Endothelial cell (in vitro differentiated cells): ENCODE measurements around the gene NDUFS2. TPM values are rescaled to one million over a fixed set of nuclear protein-coding genes. Genes with fewer than 3 reads are reported as not detected.

Source experiments
- DNase-seq: peaks from one replicate; pipeline ENCODE4 v3.0.0; 2021; ENCODE audit warnings: low spot score
- H3K27ac Mint-ChIP-seq: one replicate; pipeline ENCODE4 v1.8.0; 2021; ENCODE audit warnings: mixed read lengths, inconsistent platforms; ENCODE audit not compliant: unreplicated experiment
- H3K27me3 Mint-ChIP-seq: one replicate; pipeline ENCODE4 v1.8.0; 2021; ENCODE audit warnings: mild to moderate bottlenecking, moderate library complexity, mixed read lengths, inconsistent platforms; ENCODE audit not compliant: unreplicated experiment
- H3K36me3 Mint-ChIP-seq: one replicate; pipeline ENCODE4 v1.8.0; 2021; ENCODE audit warnings: mild to moderate bottlenecking, low read depth, mixed read lengths, inconsistent platforms; ENCODE audit not compliant: unreplicated experiment
- H3K4me1 Mint-ChIP-seq: one replicate; pipeline ENCODE4 v1.8.0; 2021; ENCODE audit warnings: mild to moderate bottlenecking, mixed read lengths, inconsistent platforms; ENCODE audit not compliant: unreplicated experiment
- H3K4me3 Mint-ChIP-seq: one replicate; pipeline ENCODE4 v1.8.0; 2021; ENCODE audit warnings: mild to moderate bottlenecking, mixed read lengths, inconsistent platforms; ENCODE audit not compliant: unreplicated experiment
- H3K9me3 Mint-ChIP-seq: one replicate; pipeline ENCODE4 v1.8.0; 2021; ENCODE audit warnings: mixed read lengths, inconsistent platforms; ENCODE audit not compliant: unreplicated experiment
- total RNA-seq: library from RNA; stranded (reverse); fragmentation: NEBNext Ultra II Directional; extraction: Animal tissue kit (Norgen Biotek cat#: 25700); gene quantifications from one replicate; pipeline ENCODE4 v1.2.1, GENCODE V29; 2021; ENCODE audit not compliant: unreplicated experiment
- TF ChIP-seq, protein P1 (sequence below): fragments of 200-600 bp; sonication (generic); IDR thresholded peaks from one replicate; pipeline ENCODE4 v1.5.0; 2021; ENCODE audit warnings: antibody characterized with exemption; ENCODE audit not compliant: unreplicated experiment

The NDUFS2 gene
- total RNA-seq, 1 donor from 2014 or later, result 93.1 TPM

DNA sequence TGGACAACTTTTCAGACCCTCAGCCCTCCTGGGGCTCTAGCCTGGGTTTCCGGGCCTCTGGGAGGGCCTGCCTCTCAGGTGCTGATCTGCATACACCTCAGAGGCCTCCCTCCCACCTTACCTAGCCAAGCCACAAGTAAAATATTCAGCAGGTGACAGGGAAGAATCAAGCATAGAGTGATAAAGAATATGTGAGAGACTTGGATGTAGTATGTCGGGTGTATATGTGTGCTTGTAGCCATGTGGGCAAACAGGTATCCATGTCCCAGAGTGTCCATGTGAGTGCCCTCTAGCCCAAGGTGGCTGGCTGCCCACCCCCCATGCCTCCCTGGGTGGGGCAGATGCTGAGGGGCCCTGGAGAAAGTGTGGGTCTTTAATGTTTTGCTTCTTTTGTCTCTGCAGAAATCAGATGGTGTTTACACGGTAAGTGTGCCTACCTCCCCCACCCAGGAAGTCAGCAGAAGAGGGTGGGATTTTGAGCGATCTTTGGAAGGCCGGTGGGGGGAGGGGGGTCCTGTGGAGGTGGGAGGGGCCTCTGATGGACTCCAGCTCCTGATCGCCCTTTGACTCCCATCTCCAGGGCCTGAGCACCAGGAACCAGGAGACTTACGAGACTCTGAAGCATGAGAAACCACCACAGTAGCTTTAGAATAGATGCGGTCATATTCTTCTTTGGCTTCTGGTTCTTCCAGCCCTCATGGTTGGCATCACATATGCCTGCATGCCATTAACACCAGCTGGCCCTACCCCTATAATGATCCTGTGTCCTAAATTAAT is 16.3 kb downstream of the NDUFS2 start:
- H3K27ac Mint-ChIP-seq, result no peak overlapping the region
- no peak for DNase-seq
- no peak overlapping the region for H3K4me3 Mint-ChIP-seq
- peaks cover 27% of the 10 kb centered on the region for H3K4me1 Mint-ChIP-seq
- TF ChIP-seq, protein P1, sequence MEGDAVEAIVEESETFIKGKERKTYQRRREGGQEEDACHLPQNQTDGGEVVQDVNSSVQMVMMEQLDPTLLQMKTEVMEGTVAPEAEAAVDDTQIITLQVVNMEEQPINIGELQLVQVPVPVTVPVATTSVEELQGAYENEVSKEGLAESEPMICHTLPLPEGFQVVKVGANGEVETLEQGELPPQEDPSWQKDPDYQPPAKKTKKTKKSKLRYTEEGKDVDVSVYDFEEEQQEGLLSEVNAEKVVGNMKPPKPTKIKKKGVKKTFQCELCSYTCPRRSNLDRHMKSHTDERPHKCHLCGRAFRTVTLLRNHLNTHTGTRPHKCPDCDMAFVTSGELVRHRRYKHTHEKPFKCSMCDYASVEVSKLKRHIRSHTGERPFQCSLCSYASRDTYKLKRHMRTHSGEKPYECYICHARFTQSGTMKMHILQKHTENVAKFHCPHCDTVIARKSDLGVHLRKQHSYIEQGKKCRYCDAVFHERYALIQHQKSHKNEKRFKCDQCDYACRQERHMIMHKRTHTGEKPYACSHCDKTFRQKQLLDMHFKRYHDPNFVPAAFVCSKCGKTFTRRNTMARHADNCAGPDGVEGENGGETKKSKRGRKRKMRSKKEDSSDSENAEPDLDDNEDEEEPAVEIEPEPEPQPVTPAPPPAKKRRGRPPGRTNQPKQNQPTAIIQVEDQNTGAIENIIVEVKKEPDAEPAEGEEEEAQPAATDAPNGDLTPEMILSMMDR, result no peak
- peaks cover 1% of the 10 kb centered on the region for H3K27me3 Mint-ChIP-seq
- peaks cover 18% of the 10 kb centered on the region for H3K36me3 Mint-ChIP-seq
- no peaks in the 10 kb centered on the region for H3K9me3 Mint-ChIP-seq

DNA sequence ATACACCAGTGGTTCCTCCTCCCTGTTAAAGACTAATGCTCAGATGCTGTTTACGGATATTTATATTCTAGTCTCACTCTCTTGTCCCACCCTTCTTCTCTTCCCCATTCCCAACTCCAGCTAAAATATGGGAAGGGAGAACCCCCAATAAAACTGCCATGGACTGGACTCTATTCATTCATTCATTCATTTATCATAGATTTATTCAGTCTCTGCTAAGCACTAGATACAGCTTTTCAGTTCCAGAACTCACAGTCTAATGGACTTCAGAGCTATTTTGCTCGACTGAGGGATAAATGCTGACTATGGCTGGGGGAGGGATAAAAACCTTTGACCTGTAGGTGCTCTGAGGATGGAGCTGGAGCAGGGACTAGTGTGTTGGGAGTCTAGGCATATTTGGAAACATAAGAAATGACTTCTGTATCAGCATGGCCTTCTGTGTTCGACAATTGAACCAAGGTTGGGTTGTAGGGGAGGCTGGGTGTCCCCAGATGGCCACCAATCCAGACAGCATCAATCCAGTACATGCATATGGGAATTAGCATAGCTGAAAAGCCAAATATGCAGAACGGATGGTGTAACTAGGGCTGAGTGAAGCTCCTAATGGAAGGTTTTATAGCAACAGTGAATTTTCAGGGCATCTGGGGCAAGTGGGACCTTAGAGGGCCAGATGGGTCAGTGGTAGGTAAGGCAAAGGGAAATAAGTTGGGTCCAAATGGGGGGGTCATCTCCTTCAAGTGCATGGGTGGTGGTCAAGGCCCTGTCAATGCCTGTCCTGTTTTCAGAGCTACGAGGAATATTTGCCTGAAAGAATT is 17.1 kb downstream of the NDUFS2 start:
- TF ChIP-seq, protein P1, result no peak
- Mint-ChIP-seq H3K4me1 (peaks cover 27% of the 10 kb centered on the region), H3K36me3 (peaks cover 10% of the 10 kb centered on the region), H3K9me3 (no peaks in the 10 kb centered on the region), H3K27ac (no peak overlapping the region), H3K27me3 (peaks cover 2% of the 10 kb centered on the region), H3K4me3 (no peak overlapping the region)
- no peak for DNase-seq

DNA sequence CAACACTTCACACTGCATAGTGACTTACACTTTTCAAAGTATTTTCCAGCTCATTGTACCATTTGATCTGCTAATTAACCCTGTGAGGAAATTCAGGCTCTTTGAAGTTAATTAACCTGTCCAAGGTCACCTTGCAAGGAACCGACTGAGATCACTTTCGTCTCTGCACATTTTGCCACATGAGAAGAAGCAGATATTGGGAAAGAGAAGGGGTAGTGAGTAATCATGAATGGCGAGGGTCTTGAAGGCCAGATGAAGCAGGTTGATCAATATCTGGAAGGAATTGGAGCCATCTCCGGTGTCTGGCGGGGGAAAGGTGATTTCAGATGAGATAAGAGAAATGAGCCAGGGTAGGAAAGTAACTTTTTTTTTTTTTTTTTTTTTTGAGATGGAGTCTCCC is 17.8 kb downstream of the NDUFS2 start:
- H3K4me3 Mint-ChIP-seq, result no peak overlapping the region
- peaks cover 23% of the 10 kb centered on the region for H3K4me1 Mint-ChIP-seq
- TF ChIP-seq, protein P1, result no peak

DNA sequence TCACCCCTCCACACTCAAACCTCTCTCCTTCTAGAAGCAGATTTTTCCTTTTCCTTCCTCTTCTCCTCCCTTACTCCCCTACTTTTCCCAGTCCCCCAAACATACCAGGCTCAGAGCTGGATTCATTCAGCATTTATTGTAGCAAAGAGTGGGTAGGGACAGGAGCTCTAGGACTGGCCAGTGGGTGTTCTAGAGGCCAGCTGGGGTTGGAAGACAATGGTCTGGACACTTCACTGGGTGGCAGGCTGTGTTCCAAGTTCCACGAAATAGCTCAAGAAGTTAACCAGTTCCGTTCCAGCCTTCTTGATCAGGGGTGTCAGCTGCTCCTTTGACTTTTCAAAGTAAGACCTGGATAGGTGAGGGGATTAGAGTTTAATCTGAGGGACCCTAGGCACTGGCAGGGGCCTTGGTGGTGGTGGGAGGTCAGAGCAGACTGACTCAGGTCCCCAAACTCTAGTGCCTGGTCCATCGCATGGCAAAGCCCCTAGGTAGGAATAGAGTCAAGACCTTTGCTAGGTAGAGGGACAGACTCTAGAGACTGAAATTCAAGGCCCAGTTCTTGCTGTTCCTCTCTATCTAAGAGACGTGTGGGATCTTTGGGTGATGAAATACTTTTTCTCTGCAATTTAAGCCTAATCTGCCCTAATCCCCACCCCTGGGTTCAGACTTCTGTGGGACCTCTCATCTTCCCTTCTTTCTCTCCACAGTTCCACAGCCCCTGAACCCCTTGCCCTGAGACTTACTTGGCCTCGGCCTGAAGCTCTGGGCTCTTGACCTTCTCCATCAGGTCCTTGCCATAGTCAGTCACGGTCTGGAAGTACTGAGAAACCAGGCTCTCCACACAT is 20.2 kb downstream of the NDUFS2 start:
- H3K27me3 Mint-ChIP-seq, result peaks cover 2% of the 10 kb centered on the region
- DNase-seq, result no peak
- H3K27ac Mint-ChIP-seq, result no peak overlapping the region
- no peak overlapping the region for H3K4me3 Mint-ChIP-seq
- peaks cover under 1% of the 10 kb centered on the region for H3K36me3 Mint-ChIP-seq
- TF ChIP-seq, protein P1, result no peak
- H3K9me3 Mint-ChIP-seq, result no peaks in the 10 kb centered on the region
- H3K4me1 Mint-ChIP-seq, result peaks cover 26% of the 10 kb centered on the region

More for the DNA sequence above, 17.8 kb downstream of the NDUFS2 start:
- H3K27me3 Mint-ChIP-seq, result peaks cover 2% of the 10 kb centered on the region
- peaks cover 4% of the 10 kb centered on the region for H3K36me3 Mint-ChIP-seq
- H3K27ac Mint-ChIP-seq, result no peak overlapping the region
- H3K9me3 Mint-ChIP-seq, result no peaks in the 10 kb centered on the region
- no peak for DNase-seq
